Smooth muscle cell (in vitro differentiated cells): Measurements from ENCODE around the gene PLP2. TPM values are rescaled to one million over a fixed set of nuclear protein-coding genes. Genes with fewer than 3 reads are reported as not detected.

Experiments
- DNase-seq: peaks from one replicate; lab custom pipeline; 2025; ENCODE audit not compliant: unreplicated experiment; lab: John Stamatoyannopoulos, UW
- H2AFZ ChIP-seq: fragments of 200-600 bp; sonication (generic); 2 replicates; pipeline ENCODE4 v1.6.0; 2016; ENCODE audit warnings: antibody characterized with exemption, low read depth, mild to moderate bottlenecking
- H3F3A ChIP-seq: fragments of 200-600 bp; sonication (generic); 2 replicates; pipeline ENCODE4 v1.6.0; 2017; ENCODE audit warnings: antibody characterized with exemption, low read depth
- H3K27ac ChIP-seq: fragments of 200-600 bp; sonication (generic); 2 replicates; pipeline ENCODE4 v1.5.1; 2016; ENCODE audit warnings: low read depth, mild to moderate bottlenecking
- H3K27me3 ChIP-seq: fragments of 200-600 bp; sonication (generic); 2 replicates; pipeline ENCODE4 v1.6.1; 2016; ENCODE audit warnings: low read depth, mild to moderate bottlenecking
- H3K36me3 ChIP-seq: fragments of 200-600 bp; sonication (generic); 2 replicates; pipeline ENCODE4 v1.5.1; 2016; ENCODE audit warnings: low read depth
- H3K4me1 ChIP-seq: fragments of 200-600 bp; sonication (generic); 2 replicates; pipeline ENCODE4 v1.5.1; 2016; ENCODE audit warnings: low read depth
- H3K4me2 ChIP-seq: fragments of 200-600 bp; sonication (generic); 2 replicates; pipeline ENCODE4 v1.6.0; 2016; ENCODE audit warnings: mild to moderate bottlenecking
- H3K4me3 ChIP-seq: fragments of 200-600 bp; sonication (generic); 2 replicates; pipeline ENCODE4 v1.5.1; 2016; ENCODE audit warnings: mild to moderate bottlenecking
- H3K79me2 ChIP-seq: fragments of 200-600 bp; sonication (generic); 2 replicates; pipeline ENCODE4 v1.6.0; 2016; ENCODE audit warnings: low read depth, mild to moderate bottlenecking
- H3K9ac ChIP-seq: fragments of 200-600 bp; sonication (generic); 2 replicates; pipeline ENCODE4 v1.6.0; 2016; ENCODE audit warnings: low read depth
- H3K9me3 ChIP-seq: fragments of 200-600 bp; sonication (generic); replicated peaks from 2 replicates; pipeline ENCODE4 v1.5.1; 2016; ENCODE audit warnings: low read depth
- H4K20me1 ChIP-seq: fragments of 200-600 bp; sonication (generic); 2 replicates; pipeline ENCODE4 v1.6.0; 2016; ENCODE audit warnings: low read depth
- WGBS: methylation state at CpG from one replicate; pipeline ENCODE4 v1.1.7; 2016; ENCODE audit warnings: low lambda C conversion rate; 5-methylcytosine and 5-hydroxymethylcytosine counted together
- polyA plus RNA-seq: library from polyadenylated mRNA; unstranded; fragments of >200 nt; fragmentation: Nextera tagmentation; extraction: Ambion mirVana; gene quantifications from 2 replicates; pipeline ENCODE4 v1.2.1, GENCODE V29; 2016
- total RNA-seq: library from RNA; depleted of rRNA; stranded (reverse); fragments of >200 nt; gene quantifications from 2 replicates; pipeline ENCODE4 v1.2.3, GENCODE V29; 2014
- TF ChIP-seq, protein P1 (sequence below): fragments of 200-600 bp; sonication (generic); IDR thresholded peaks from 2 replicates; pipeline ENCODE4 v1.5.1; 2017; ENCODE audit warnings: borderline replicate concordance, mild to moderate bottlenecking, antibody characterized with exemption; ENCODE audit not compliant: insufficient read depth, poor library complexity, severe bottlenecking

Gene PLP2
- total and polyA plus RNA-seq, 2 experiments from 2014 or later, result 190 to 237 TPM

DNA sequence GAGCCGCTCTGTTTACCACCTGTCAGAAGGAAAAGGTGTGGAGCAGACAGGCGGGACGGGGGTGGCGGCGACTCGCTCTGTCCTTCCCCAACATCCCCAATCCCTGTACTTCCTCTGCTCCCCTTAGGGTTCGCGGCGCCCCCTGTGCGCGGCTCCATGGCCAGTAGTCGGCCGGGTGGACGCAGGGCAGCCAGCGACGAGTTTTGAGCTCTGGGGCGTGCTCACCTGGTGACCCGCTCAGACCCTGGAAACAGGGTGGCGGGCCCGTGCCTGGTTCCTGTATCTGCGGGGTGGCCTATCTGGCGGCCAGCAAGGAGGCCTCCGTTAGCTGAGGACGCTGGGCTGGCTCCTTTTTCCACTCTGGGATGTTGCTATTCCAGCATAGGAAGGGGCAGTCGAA, 14.5 kb upstream of the PLP2 start:
- Histone ChIP-seq H3K27ac (no peak overlapping the region), H3K4me3 (no peak overlapping the region), H2AFZ (no peak overlapping the region), H3K27me3 (no peaks in the 10 kb centered on the region), H3K4me2 (no peak overlapping the region), H3K79me2 (no peaks in the 10 kb centered on the region), H3K36me3 (no peaks in the 10 kb centered on the region), H4K20me1 (no peaks in the 10 kb centered on the region), H3F3A (no peaks in the 10 kb centered on the region), H3K4me1 (no peaks in the 10 kb centered on the region), H3K9me3 (no peaks in the 10 kb centered on the region), H3K9ac (no peak overlapping the region)
- TF ChIP-seq, protein P1, sequence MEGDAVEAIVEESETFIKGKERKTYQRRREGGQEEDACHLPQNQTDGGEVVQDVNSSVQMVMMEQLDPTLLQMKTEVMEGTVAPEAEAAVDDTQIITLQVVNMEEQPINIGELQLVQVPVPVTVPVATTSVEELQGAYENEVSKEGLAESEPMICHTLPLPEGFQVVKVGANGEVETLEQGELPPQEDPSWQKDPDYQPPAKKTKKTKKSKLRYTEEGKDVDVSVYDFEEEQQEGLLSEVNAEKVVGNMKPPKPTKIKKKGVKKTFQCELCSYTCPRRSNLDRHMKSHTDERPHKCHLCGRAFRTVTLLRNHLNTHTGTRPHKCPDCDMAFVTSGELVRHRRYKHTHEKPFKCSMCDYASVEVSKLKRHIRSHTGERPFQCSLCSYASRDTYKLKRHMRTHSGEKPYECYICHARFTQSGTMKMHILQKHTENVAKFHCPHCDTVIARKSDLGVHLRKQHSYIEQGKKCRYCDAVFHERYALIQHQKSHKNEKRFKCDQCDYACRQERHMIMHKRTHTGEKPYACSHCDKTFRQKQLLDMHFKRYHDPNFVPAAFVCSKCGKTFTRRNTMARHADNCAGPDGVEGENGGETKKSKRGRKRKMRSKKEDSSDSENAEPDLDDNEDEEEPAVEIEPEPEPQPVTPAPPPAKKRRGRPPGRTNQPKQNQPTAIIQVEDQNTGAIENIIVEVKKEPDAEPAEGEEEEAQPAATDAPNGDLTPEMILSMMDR, result no peak
- DNase-seq, result no peak
- 76% methylated on average over 23 of the region's 25 CpGs for WGBS

DNA sequence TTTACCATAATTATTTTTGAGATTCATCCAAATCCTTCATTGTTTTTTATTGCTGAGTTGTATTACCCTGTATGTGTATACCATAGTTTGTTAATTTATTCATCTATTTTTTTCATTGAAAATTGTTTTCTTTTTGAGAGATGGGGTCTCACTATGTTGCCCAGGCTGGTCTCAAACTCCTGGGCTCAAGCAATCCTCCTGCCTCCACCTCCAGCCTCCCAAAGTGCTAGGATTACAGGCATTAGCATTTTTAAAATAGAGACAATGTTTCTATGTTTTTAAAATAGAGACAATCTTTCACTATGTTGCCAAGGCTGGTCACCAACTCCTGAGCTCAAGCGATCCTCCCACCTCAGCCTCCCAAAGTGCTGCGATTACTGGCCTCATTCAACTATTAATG, 10.8 kb upstream of the PLP2 start:
- Histone ChIP-seq H3K9me3 (no peaks in the 10 kb centered on the region), H3F3A (no peaks in the 10 kb centered on the region), H3K4me3 (no peak overlapping the region), H3K27me3 (no peaks in the 10 kb centered on the region), H3K4me1 (no peaks in the 10 kb centered on the region), H4K20me1 (no peaks in the 10 kb centered on the region), H2AFZ (no peak overlapping the region), H3K9ac (no peak overlapping the region), H3K79me2 (no peaks in the 10 kb centered on the region), H3K36me3 (no peaks in the 10 kb centered on the region), H3K4me2 (no peak overlapping the region), H3K27ac (no peak overlapping the region)
- 95% methylated on average over 2 of the region's 2 CpGs for WGBS
- TF ChIP-seq, protein P1, result no peak
- DNase-seq, result no peak

DNA sequence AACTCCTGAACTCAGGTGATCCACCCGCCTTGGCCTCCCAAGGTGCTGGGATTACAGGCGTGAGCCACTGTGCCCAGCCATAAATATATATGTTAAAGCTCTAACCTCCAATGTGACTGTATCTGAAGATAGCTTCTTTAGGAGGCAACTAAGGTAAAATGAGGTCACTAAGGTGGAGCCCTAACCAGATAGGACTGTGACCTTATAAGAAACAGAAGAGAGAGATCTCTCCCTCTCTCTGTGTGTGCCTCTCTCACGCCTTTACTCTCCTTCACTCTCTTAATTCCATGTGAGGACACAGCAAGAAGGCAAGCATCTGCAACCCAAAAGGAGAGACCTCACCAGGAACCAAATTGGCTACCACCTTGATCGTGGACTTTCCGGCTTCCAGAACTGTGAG, 10.1 kb upstream of the PLP2 start:
- H3K36me3 ChIP-seq, result no peaks in the 10 kb centered on the region
- 86% methylated on average over 5 of the region's 5 CpGs for WGBS
- H2AFZ ChIP-seq, result no peak overlapping the region
- no peak for DNase-seq
- H3F3A ChIP-seq, result no peaks in the 10 kb centered on the region
- H3K27ac ChIP-seq, result no peak overlapping the region
- H3K79me2 ChIP-seq, result no peaks in the 10 kb centered on the region
- H3K9ac ChIP-seq, result no peak overlapping the region
- H3K9me3 ChIP-seq, result no peaks in the 10 kb centered on the region
- no peaks in the 10 kb centered on the region for H3K27me3 ChIP-seq
- TF ChIP-seq, protein P1, result no peak
- H3K4me1 ChIP-seq, result no peaks in the 10 kb centered on the region
- no peaks in the 10 kb centered on the region for H4K20me1 ChIP-seq
- H3K4me3 ChIP-seq, result no peak overlapping the region
- no peak overlapping the region for H3K4me2 ChIP-seq

DNA sequence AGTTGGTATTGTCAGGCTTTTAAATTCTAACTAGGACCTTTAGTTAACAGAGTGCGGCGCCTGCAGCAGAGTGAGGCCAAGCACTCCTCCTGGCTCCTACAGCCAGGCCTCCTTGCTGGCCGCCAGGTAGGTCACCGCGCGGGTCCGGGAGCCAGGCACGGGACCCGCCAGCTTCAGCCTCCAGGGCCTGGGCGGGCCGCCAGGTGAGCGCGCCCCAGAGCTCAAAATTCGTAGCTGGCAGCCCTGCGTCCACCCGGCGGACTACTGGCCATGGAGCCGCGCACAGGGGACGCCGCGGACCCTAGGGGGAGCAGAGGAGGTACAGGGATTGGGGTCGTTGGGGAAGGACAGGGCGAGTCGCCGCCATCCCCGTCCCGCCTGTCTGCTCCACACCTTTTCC, 9.1 kb upstream of the PLP2 start, which contains the start of gene MAGIX:
TSS of gene MAGIX (plus strand) at position 139 of the 400 bp plus-strand sequence. CDS start at position 271, 132 bp downstream.
- TF ChIP-seq, protein P1, result no peak
- Histone ChIP-seq H3K27me3 (no peaks in the 10 kb centered on the region), H3K9ac (no peak within 1 kb of the TSS), H3K4me3 (peak within 1 kb of the TSS; percentile 40), H2AFZ (no peak within 1 kb of the TSS), H3K79me2 (no peaks in the 10 kb centered on the region), H3K36me3 (no peaks in the 10 kb centered on the region), H3F3A (no peaks in the 10 kb centered on the region), H3K9me3 (no peaks in the 10 kb centered on the region), H4K20me1 (no peaks in the 10 kb centered on the region), H3K4me2 (peak within 1 kb of the TSS; percentile 79), H3K4me1 (peaks cover 5% of the 10 kb centered on the region), H3K27ac (no peak within 1 kb of the TSS)
- no peak for DNase-seq
- 66% methylated on average over 28 of the region's 28 CpGs for WGBS
